ENCODE results near the gene TUNAR.
"Not testable (repeated sequence)": the region's sequence is repeated elsewhere in the genome, so short reads cannot be mapped to it uniquely, and the experiment has no call there.

The TUNAR gene

GRCh38 chr14:95918466-95918865 is 41.8 kb downstream of the TUNAR start:
- no peak for DNase-seq (ENCODE audit: low read depth)

GRCh38 chr14:95920769-95921438 is 44.3 kb downstream of the TUNAR start:
- no peak for DNase-seq (ENCODE audit: low read depth)

- DNase-seq (ENCODE audit: low read depth): no peak
These were observed 45.4 kb downstream of the TUNAR start for GRCh38 chr14:95922080-95922479.

- DNase-seq (ENCODE audit: low read depth): no peak
These were observed 52.1 kb downstream of the TUNAR start for GRCh38 chr14:95928751-95929150.

- no peak for DNase-seq (ENCODE audit: low read depth)
These were observed 54.8 kb downstream of the TUNAR start for GRCh38 chr14:95931384-95931783.

GRCh38 chr14:95935228-95935822 is 58.7 kb downstream of the TUNAR start:
- no peak for DNase-seq (ENCODE audit: low read depth)

GRCh38 chr14:95936041-95936440 is 59.4 kb downstream of the TUNAR start:
- no peak for DNase-seq (ENCODE audit: low read depth)

- no peak for DNase-seq (ENCODE audit: low read depth)
These were observed 62.7 kb downstream of the TUNAR start for GRCh38 chr14:95939335-95939734.

- DNase-seq (ENCODE audit: low read depth): no peak
These were observed 65.3 kb downstream of the TUNAR start for GRCh38 chr14:95941897-95942296.

- DNase-seq (ENCODE audit: low read depth): no peak
These were observed 67.1 kb downstream of the TUNAR start for GRCh38 chr14:95943699-95944098.

GRCh38 chr14:95944462-95944861 is 67.8 kb downstream of the TUNAR start:
- no peak for DNase-seq (ENCODE audit: low read depth)

- DNase-seq (ENCODE audit: low read depth): no peak
These were observed 70.2 kb downstream of the TUNAR start for GRCh38 chr14:95946867-95947266.

GRCh38 chr14:95948558-95948981 is 71.9 kb downstream of the TUNAR start:
- DNase-seq (ENCODE audit: low read depth): no peak

- DNase-seq (ENCODE audit: low read depth): no peak
These were observed 74.7 kb downstream of the TUNAR start for GRCh38 chr14:95951359-95951758.

GRCh38 chr14:95953111-95953724 is 76.6 kb downstream of the TUNAR start:
- no peak for DNase-seq (ENCODE audit: low read depth)

- DNase-seq (ENCODE audit: low read depth): no peak
These were observed 80.2 kb downstream of the TUNAR start for GRCh38 chr14:95956601-95957460.

GRCh38 chr14:95958105-95958504 is 81.5 kb downstream of the TUNAR start:
- DNase-seq (ENCODE audit: low read depth): no peak

- DNase-seq (ENCODE audit: low read depth): no peak
These were observed 82.7 kb downstream of the TUNAR start for GRCh38 chr14:95959317-95959716.

GRCh38 chr14:95961481-95961880 is 84.8 kb downstream of the TUNAR start:
- DNase-seq (ENCODE audit: low read depth): no peak

- no peak for DNase-seq (ENCODE audit: low read depth)
These were observed 88.3 kb downstream of the TUNAR start for GRCh38 chr14:95964901-95965300.

GRCh38 chr14:95968048-95968447 is 91.4 kb downstream of the TUNAR start:
- DNase-seq (ENCODE audit: low read depth): not testable (repeated sequence)
